NCI-H146 treated with DMSO at 0.1 percent for 48 hours (cell line): ENCODE data around the gene BTBD9.

Experiments used
- DNase-seq: peaks from one replicate; lab custom pipeline; 2025; ENCODE audit not compliant: unreplicated experiment; lab: John Stamatoyannopoulos, UW

Gene BTBD9

GRCh38 chr6:38215225-38215624, 424.5 kb downstream of the BTBD9 start:
- DNase-seq: no peak

DNA sequence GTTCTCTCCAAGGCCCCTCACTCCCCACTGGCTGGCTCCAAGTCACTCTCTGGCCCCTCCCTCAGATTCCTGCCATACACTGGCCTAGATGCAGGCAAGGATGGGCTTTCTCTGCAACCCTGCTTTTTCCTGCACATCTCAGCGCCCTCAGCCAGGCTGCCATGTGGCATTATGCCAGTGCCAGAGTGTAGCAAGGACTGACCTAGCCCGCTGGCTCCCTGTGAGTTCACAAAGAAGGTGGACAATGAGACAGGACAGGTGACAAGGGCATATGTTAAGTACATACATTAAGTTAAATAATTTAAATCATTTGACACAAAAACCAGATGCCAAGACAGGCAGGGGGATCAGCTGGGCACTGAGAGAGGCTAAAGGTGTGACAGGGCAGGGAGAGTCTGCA, 425.6 kb downstream of the BTBD9 start:
- DNase-seq: no peak

GRCh38 chr6:38213251-38213658, 426.5 kb downstream of the BTBD9 start:
- peak; percentile 70 for DNase-seq

DNA sequence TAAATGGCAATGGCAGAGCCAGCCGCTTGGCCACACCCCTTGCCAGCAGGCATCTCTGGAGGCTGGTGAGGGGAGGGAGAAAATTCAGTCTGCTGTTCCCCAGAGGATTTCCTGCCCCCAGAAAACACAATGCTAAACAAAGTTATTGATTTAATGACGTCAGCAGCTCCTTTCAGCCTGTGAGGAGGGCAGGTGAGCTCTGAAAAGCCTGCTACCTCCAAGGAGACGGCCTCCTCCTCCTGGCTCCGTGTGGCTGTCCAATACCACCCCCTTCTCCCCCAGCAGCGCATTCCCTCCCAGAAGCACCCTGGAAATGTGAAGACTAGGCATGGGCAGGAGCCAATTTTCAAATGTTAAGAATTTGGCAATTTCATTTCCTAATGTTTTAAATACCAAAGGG, 427.1 kb downstream of the BTBD9 start:
- DNase-seq: peak; percentile 98

- no peak for DNase-seq
These were observed 427.6 kb downstream of the BTBD9 start for GRCh38 chr6:38212116-38212515.

GRCh38 chr6:38209371-38210260, 430.1 kb downstream of the BTBD9 start:
- DNase-seq: no peak

DNA sequence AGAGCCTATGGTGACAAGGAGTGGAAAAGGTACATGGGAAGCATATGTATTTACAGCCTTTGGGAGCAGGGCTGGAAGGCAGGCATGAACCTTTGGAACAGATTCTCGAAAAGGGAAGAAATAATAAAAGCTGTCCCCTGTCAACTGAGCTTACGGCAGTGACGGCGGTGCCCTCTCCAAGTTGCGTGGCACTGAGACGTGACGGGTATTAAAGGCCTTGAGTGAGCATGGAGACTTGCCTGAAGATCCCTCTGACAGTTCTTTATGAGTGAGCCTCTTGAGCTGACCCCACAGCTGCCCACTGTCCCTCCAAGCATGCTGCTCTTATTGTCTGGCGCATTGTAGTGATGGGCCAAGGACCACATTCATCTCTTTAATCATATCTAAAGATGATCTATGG, 431.7 kb downstream of the BTBD9 start:
- DNase-seq: no peak

DNA sequence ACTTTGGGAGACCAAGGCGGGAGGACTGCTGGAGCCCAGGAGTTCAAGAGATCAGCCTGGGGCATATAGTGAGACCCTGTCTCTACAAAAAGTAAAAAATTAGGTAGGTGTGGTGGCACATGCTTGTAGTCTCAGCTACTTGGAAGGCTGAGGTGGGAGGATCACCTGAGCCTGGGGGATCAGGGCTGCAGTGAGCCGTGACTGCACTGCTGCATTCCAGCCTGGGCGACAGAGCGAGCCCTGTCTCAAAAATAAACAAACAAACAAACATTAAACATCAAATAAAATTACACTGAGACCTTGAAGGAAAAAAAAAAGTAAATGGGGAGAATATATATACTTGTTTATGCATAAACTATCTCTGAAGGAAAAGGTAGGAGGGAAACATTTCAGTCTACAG, 432.4 kb downstream of the BTBD9 start:
- no peak for DNase-seq

- peak; percentile 28 for DNase-seq
These were observed 441.5 kb downstream of the BTBD9 start for GRCh38 chr6:38198219-38198618.

- peak; percentile 27 for DNase-seq
These were observed 444.6 kb downstream of the BTBD9 start for GRCh38 chr6:38195113-38195635.

DNA sequence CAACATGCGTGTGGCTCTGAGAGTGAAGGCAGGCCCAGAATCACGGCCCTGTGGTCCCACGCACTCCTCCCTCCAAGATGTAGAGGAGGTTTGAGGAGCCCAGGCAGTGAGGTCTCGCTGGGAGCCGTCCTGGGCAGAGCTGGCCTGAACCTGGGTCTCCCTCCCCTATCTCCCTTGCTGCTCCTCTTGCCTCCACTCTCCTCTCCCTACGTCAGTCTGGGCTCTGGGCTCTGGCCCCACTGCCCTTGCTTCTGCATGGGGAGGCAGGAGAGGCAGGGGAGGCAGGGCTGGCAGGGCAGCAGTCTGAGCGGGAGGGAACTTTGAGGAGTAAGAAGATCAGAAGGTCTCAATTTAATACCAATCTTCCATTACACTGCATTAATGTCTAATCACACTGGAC, 445.1 kb downstream of the BTBD9 start:
- DNase-seq: no peak

DNA sequence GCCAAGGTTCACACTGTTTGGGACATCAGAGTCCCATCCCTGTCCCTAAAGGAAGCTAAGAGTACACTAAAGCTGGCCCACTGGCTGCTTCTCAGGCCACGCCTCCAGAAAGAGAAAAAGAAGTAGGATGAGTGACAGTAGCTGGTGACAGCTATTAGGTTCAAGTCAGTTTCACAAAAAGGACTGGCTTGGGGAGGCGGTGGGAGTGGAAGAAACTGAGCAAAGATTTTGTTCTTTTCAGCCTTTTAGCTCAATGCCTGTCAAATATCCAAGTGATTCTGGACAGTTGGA, 445.5 kb downstream of the BTBD9 start:
- no peak for DNase-seq

DNA sequence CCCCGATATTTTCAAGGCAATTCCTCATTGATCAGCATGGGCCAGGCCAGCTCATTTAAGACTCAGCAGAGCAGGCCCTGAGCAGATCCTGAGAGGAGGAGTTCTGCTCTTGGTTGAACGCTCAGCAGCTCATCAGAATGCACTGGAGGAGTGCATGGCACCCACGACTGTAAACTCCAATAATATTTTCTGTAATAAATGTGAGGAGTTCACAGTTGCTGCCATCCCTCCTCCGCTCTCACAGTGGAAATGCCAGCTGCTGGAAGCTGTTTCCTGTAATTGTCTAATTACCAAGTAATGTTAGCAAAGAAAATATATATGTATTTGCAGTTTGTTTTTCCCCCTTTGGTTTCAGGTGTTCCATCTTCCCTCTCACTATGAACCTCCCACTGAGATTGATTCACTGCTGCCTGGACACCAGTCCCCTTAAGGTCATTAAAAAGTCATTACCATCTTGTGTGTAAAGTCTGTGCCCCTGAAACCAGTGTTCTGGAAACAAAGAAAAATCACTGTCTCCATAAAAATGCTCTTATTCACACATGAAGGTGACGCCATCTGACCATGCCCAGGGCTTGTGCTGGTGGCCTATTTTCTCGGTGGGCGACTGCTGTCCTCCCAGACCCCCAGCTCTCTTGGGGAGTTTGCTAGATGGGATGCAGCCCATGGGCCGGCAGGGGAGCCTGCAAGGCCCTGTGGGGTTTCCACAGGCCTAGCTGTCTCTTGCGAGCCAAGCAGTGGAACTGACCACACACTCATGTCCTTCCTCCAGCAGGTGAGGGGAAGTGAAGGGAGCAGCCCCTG, 446.0 kb downstream of the BTBD9 start:
- DNase-seq: peak; percentile 100

GRCh38 chr6:38193051-38193450, 446.7 kb downstream of the BTBD9 start:
- no peak for DNase-seq

DNA sequence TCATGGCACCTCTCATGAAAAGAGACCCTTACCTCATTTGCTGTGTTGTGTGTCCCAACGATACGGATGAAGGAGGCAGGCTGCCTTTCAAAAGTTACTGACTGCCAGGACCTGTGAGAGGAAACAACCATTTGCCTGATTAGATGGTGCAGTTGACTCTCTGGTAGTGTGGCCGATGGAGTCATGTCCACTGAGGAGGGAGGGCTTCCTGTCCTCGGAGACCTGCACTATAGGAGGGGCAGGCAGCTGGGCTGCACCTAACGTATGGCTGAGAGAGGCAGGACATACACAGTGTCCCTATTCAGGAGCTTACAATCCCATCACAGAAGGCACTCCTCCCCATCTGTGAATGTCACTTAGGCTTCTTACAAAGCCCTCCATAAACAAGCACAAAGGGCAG, 447.2 kb downstream of the BTBD9 start:
- DNase-seq: peak; percentile 70

DNA sequence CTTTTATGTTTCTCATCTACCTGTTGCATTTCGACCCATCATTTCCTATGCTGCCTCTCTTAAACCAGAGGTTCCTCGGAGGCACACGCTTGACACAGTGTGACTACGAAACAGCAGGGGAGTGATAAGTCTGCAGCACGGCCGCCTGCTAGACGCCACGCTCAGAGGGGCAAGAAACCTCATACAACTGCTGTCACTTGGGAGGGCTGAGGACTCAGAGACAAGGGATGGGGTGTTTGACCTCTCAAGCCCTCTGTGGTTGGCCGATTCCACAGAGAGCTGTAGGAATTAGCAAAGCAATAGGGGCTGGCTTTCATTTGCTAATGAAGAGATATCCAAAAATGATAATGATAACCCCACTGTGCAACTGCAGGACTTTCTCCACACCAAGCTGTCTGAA, 447.7 kb downstream of the BTBD9 start:
- no peak for DNase-seq

GRCh38 chr6:38191418-38191817, 448.3 kb downstream of the BTBD9 start:
- DNase-seq: no peak

- DNase-seq: no peak
These were observed 450.9 kb downstream of the BTBD9 start for GRCh38 chr6:38188677-38189335.

GRCh38 chr6:38187811-38188590, 451.7 kb downstream of the BTBD9 start:
- DNase-seq: no peak

- DNase-seq: no peak
These were observed 452.4 kb downstream of the BTBD9 start for GRCh38 chr6:38187325-38187724.

- no peak for DNase-seq
These were observed 454.0 kb downstream of the BTBD9 start for GRCh38 chr6:38185752-38186151.
